K562 treated with DMSO at 1 percent for 24 hours (cell line): ENCODE measurements around the gene MOAP1. TPM values are rescaled to one million over a fixed set of nuclear protein-coding genes. Genes with fewer than 3 reads are reported as not detected.

Experiments
- total RNA-seq: library from RNA; unstranded; fragments of 300-600 nt; gene quantifications from 2 replicates; pipeline ENCODE4 v1.2.3, GENCODE V29; 2022; ENCODE audit warnings: low read depth; ENCODE audit not compliant: insufficient read depth

The MOAP1 gene, protein sequence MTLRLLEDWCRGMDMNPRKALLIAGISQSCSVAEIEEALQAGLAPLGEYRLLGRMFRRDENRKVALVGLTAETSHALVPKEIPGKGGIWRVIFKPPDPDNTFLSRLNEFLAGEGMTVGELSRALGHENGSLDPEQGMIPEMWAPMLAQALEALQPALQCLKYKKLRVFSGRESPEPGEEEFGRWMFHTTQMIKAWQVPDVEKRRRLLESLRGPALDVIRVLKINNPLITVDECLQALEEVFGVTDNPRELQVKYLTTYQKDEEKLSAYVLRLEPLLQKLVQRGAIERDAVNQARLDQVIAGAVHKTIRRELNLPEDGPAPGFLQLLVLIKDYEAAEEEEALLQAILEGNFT
- total RNA-seq: 15.3 and 16.4 TPM in 2 replicates

DNA sequence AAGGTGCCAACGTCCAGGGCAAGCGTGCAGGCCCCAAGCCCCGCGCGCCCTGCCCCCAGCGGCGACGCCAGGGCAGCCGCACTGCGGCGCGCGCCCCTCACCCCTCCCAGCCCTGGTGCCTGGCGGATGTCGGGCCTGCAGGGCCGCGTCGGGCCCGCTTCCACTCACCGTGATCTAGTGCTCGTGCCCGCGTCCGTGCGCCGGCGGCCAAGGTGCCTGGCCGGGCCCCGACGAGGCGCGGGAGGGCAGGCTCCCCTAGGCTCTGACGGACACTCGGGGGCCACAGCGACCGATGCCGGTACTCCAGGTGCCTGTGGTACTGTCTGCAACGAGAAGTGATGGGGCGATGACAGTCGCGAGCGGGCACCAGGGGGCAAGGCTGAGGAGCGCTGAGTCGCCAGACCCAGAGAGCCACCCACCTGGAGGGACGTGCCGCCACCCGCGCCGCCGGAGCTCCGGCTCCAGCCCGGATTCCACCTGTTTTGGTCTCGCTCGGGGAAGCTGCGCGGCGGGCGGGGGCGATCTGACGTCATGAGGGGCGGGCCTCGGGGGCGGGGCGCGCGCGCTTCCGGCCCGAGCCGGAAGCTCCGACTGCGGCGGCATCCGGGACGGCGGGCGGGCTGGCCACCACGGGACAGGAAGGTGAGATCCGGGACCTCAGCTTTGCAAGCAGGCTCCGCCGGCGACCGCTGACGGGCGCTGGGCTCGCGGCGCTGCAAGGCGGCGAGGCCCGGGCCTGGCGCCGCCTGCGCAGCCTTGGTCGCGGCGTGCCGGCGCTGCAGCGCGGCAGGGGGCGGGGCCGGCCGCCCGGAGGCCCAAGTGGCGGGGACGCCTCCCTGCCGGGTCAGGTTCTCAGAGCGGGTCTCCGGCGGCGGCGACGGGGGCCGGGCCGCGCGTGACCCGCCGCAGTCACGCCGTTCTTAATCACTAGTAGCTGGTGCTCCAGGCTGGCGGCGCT, at the start of gene MOAP1, which contains the start of gene LYSET:
Gene MOAP1, minus strand, starts transcription at position 507 of the 958 bp plus-strand sequence. CDS start 655 bp downstream, outside the sequence.
Gene LYSET, plus strand, starts transcription at position 927 of the 958 bp plus-strand sequence. CDS start 89 bp downstream, outside the sequence.

DNA sequence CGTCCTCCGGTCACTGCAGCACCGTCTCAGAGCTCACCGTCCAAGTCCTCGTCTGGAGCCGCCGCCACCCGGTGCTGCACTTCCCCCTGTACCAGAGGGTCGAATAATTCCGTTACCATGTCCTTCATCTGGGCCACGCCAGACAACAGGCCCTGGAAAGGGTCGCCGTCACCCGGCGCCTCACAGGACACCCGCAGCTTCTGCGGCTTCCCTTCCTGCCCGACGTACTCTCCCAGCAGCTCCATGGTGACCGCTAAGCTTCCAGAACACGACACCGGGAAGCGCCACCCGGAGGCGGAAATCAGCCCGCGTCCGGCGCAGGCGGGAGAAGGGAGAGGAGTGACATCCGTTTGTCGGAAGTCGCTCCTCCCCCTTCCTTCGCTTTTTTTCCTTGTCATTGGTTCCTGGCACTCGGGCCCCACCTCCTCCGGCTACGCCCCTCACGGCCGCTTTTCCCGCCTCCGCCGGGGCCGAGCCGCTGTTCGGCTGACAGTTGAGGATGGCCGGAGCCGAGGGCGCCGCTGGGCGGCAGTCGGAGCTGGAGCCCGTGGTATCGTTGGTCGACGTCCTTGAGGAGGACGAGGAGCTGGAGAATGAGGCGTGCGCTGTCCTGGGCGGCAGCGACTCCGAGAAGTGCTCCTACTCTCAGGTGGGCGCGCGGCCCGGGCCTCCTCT, 22.2 kb upstream of the MOAP1 start, which contains the start of the genes GON7 and UBR7:
Gene GON7, minus strand, starts transcription at position 273 of the 675 bp plus-strand sequence. Its CDS starts 28 bp downstream, at position 245.
Gene UBR7, plus strand, starts transcription at position 464 of the 675 bp plus-strand sequence. Its CDS starts 36 bp downstream, at position 500.

Other genes starting within 250 kb of the MOAP1 start
- gene ITPK1, start 69.0 kb downstream of the MOAP1 start, total RNA-seq: 24.2 and 27.3 TPM in 2 replicates
- 19.8 and 23.5 TPM in 2 replicates for gene LYSET, start 420 bp upstream of the MOAP1 start, total RNA-seq
- gene GON7, start 22.2 kb upstream of the MOAP1 start, total RNA-seq: 7.8 and 13.3 TPM in 2 replicates
- 23.6 and 25.4 TPM in 2 replicates for gene UBR7, start 22.4 kb upstream of the MOAP1 start, total RNA-seq
- 4.1 and 4.9 TPM in 2 replicates for gene BTBD7, start 148.1 kb upstream of the MOAP1 start, total RNA-seq
- not detected in 2 replicates for gene COX8C, start 162.3 kb upstream of the MOAP1 start, total RNA-seq
- gene UNC79, start 246.0 kb upstream of the MOAP1 start, total RNA-seq: 0.08 TPM in 1 of 2 replicates, not detected in the other